GM21786 (cell line): Measurements from ENCODE around the gene ATP1A2.
"Not testable (repeated sequence)": the region's sequence is repeated elsewhere in the genome, so short reads cannot be mapped to it uniquely, and the experiment has no call there.

Experiments
- ATAC-seq: cut with Tn5 transposase; IDR thresholded peaks from one replicate; pipeline ENCODE4 v1.9.1; 2021; ENCODE audit not compliant: unreplicated experiment

Gene ATP1A2

GRCh38 chr1:160122978-160123495 is 7.5 kb downstream of the ATP1A2 start:
- no peak for ATAC-seq

- ATAC-seq, result no peak
These were observed 8.2 kb downstream of the ATP1A2 start for GRCh38 chr1:160123726-160124125.

GRCh38 chr1:160124705-160125478 is 9.3 kb downstream of the ATP1A2 start:
- no peak for ATAC-seq

GRCh38 chr1:160125746-160126145 is 10.2 kb downstream of the ATP1A2 start:
- no peak for ATAC-seq

- not testable (repeated sequence) for ATAC-seq
These were observed 10.8 kb downstream of the ATP1A2 start for GRCh38 chr1:160126342-160126741.

- no peak for ATAC-seq
These were observed 11.8 kb downstream of the ATP1A2 start for GRCh38 chr1:160127381-160127780.

- no peak for ATAC-seq
These were observed 12.4 kb downstream of the ATP1A2 start for GRCh38 chr1:160127865-160128523.

GRCh38 chr1:160128636-160129035 is 13.1 kb downstream of the ATP1A2 start:
- ATAC-seq, result no peak

- no peak for ATAC-seq
These were observed 13.5 kb downstream of the ATP1A2 start for GRCh38 chr1:160129046-160129445.

- no peak for ATAC-seq
These were observed 14.0 kb downstream of the ATP1A2 start for GRCh38 chr1:160129558-160129957.

GRCh38 chr1:160129966-160130365 is 14.4 kb downstream of the ATP1A2 start:
- no peak for ATAC-seq

- ATAC-seq, result no peak
These were observed 14.9 kb downstream of the ATP1A2 start for GRCh38 chr1:160130486-160130885.

- ATAC-seq, result no peak
These were observed 15.4 kb downstream of the ATP1A2 start for GRCh38 chr1:160130939-160131338.

- no peak for ATAC-seq
These were observed 16.4 kb downstream of the ATP1A2 start for GRCh38 chr1:160131803-160132565.

GRCh38 chr1:160133990-160134770 is 18.6 kb downstream of the ATP1A2 start:
- no peak for ATAC-seq

- no peak for ATAC-seq
These were observed 19.4 kb downstream of the ATP1A2 start for GRCh38 chr1:160134791-160135572.

- no peak for ATAC-seq
These were observed 20.8 kb downstream of the ATP1A2 start for GRCh38 chr1:160136121-160136925.

- ATAC-seq, result no peak
These were observed 21.3 kb downstream of the ATP1A2 start for GRCh38 chr1:160136926-160137200.

- ATAC-seq, result no peak
These were observed 21.8 kb downstream of the ATP1A2 start for GRCh38 chr1:160137216-160137862.
